KOPT-K1 (cell line): Measurements from ENCODE around the gene ERMP1.

Experiments
- H3K27ac ChIP-seq: fragments of 200-600 bp; sonication (generic); 2 replicates; pipeline ENCODE4 v1.5.1; 2016; ENCODE audit warnings: antibody characterized with exemption, mild to moderate bottlenecking, low read depth, low read length; ENCODE audit not compliant: poor library complexity, severe bottlenecking
- H3K36me3 ChIP-seq: fragments of 200-600 bp; sonication (generic); 2 replicates; pipeline ENCODE4 v1.5.1; 2017; ENCODE audit warnings: antibody characterized with exemption, mild to moderate bottlenecking, low read length, moderate library complexity; ENCODE audit not compliant: insufficient read depth
- H3K9me3 ChIP-seq: fragments of 200-600 bp; sonication (generic); 2 replicates; pipeline ENCODE4 v1.5.1; 2017; ENCODE audit warnings: antibody characterized with exemption, low read length, mild to moderate bottlenecking; ENCODE audit not compliant: insufficient read depth, poor library complexity, severe bottlenecking

Gene ERMP1

DNA sequence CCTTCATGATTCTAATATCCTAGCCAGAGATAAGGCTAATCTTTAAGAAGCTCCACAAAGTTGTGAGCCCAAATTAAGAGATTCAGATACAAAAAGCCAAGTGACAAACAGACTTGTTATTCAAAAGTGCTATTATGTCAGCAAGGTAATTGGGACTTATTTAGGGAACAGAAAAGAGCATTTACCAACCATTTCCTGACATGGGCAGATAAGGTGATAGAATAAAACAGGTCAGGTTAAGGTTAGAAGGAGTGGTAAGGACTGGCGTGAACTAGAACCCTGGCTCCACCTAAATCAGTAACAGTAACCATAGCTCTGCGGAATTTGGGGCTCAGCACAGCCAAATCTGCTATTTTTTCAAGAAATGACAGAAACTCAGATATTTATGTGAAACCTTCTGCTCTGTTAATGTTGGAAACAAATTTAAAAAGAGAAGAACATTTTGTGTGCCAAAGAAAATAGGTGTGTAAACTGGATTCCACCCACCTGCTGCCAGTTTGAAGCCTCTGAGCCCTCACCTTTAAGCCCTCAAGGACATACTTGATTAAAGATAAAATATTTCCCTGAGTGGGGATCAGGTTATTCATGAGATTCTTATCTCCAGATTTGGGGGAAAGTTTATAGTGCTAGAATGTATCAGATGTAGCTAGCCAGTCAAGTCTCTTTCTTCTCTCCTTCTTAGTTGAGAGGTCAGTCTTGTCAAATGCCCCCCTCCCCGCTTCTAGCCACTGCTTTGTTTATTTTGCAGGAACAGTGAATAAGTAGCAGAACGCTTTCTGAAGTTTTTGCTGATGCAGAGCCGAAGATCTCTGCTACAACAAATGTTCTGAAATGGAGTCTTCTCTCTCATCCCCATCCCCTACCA is 10.2 kb upstream of the ERMP1 start:
- Histone ChIP-seq H3K27ac (no peak overlapping the region), H3K36me3 (no peaks in the 10 kb centered on the region), H3K9me3 (no peaks in the 10 kb centered on the region)

- no peak overlapping the region for H3K27ac ChIP-seq
- no peaks in the 10 kb centered on the region for H3K9me3 ChIP-seq
- no peaks in the 10 kb centered on the region for H3K36me3 ChIP-seq
These were observed 9.1 kb upstream of the ERMP1 start for GRCh38 chr9:5841771-5842573.

GRCh38 chr9:5840788-5841187 is 7.9 kb upstream of the ERMP1 start:
- Histone ChIP-seq H3K36me3 (no peaks in the 10 kb centered on the region), H3K9me3 (no peaks in the 10 kb centered on the region), H3K27ac (no peak overlapping the region)

GRCh38 chr9:5839572-5839902 is 6.6 kb upstream of the ERMP1 start:
- H3K9me3 ChIP-seq: no peaks in the 10 kb centered on the region
- no peaks in the 10 kb centered on the region for H3K36me3 ChIP-seq
- H3K27ac ChIP-seq: no peak overlapping the region

GRCh38 chr9:5838884-5839571 is 6.1 kb upstream of the ERMP1 start:
- no peaks in the 10 kb centered on the region for H3K36me3 ChIP-seq
- H3K27ac ChIP-seq: no peak overlapping the region
- no peaks in the 10 kb centered on the region for H3K9me3 ChIP-seq

DNA sequence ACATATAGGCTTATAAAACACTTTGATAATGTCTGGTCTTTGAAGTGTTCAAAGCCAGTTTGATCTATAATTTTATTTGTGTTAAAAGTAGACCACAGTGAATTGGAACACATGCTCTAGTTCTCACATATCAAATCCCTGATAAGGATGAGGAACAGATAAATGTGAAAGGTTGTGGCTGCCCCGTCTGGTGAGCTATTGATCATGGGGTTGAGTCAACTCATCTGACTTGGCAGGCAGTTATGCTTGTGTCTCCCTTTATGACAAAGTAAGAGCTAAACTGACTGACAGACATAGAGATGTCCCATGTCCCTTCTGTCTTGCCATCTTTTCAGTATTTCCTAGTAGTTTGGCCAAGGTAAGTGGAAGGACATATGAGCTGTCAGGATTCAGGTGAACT is 2.9 kb upstream of the ERMP1 start:
- no peaks in the 10 kb centered on the region for H3K36me3 ChIP-seq
- H3K27ac ChIP-seq: no peak overlapping the region
- no peaks in the 10 kb centered on the region for H3K9me3 ChIP-seq

- H3K9me3 ChIP-seq: no peaks in the 10 kb centered on the region
- H3K36me3 ChIP-seq: no peaks in the 10 kb centered on the region
- H3K27ac ChIP-seq: no peak overlapping the region
These were observed 1.3 kb upstream of the ERMP1 start for GRCh38 chr9:5834214-5834613.

- no peaks in the 10 kb centered on the region for H3K9me3 ChIP-seq
- H3K27ac ChIP-seq: peak overlapping the region; percentile 39
- no peaks in the 10 kb centered on the region for H3K36me3 ChIP-seq
These were observed 813 bp downstream of the ERMP1 start for GRCh38 chr9:5832071-5832537.

- Histone ChIP-seq H3K36me3 (no peaks in the 10 kb centered on the region), H3K27ac (no peak overlapping the region), H3K9me3 (no peaks in the 10 kb centered on the region)
These were observed 6.9 kb downstream of the ERMP1 start for GRCh38 chr9:5825895-5826622.

DNA sequence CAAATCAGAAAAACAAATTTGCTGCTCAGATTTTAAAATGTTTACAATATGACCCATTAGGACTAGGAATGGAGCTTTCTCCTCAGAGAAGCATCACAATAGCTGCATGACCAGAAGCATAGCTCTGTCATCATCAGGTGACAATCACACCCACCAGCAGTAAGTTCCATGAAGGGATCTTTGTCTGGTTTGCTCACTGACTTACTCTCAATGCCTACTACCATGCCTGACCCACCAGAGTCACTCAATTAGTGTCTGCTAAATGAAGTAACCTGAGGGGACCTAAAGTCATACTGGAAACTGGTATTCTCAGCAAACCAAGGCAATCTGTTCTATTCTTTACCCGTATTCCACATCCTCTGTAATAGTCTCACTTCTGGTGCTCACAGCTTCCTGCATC is 7.7 kb downstream of the ERMP1 start:
- Histone ChIP-seq H3K27ac (no peak overlapping the region), H3K36me3 (no peaks in the 10 kb centered on the region), H3K9me3 (no peaks in the 10 kb centered on the region)

GRCh38 chr9:5820425-5820824 is 12.5 kb downstream of the ERMP1 start:
- Histone ChIP-seq H3K9me3 (no peaks in the 10 kb centered on the region), H3K36me3 (no peaks in the 10 kb centered on the region), H3K27ac (no peak overlapping the region)

DNA sequence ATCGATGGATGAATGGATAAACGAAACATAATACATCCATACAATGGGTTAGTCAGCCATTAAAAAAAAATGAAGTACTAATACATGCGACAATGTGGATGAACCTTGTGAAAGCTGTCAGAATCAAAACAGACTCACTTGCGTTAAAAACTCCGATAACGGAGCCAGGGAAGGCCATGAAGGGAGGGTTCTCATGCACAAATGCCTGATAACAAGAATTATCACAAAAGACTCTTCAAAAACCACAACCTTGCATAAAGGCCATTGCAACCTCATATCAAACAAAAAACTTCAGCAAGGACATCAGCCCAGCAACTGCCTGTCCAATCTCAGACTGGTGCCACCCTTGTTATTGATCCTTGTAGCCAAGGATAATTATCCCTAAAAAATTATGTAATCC is 13.7 kb downstream of the ERMP1 start:
- Histone ChIP-seq H3K9me3 (no peaks in the 10 kb centered on the region), H3K36me3 (no peaks in the 10 kb centered on the region), H3K27ac (no peak overlapping the region)

- no peak overlapping the region for H3K27ac ChIP-seq
- no peaks in the 10 kb centered on the region for H3K9me3 ChIP-seq
- no peaks in the 10 kb centered on the region for H3K36me3 ChIP-seq
These were observed 14.3 kb downstream of the ERMP1 start for GRCh38 chr9:5818424-5819142.

DNA sequence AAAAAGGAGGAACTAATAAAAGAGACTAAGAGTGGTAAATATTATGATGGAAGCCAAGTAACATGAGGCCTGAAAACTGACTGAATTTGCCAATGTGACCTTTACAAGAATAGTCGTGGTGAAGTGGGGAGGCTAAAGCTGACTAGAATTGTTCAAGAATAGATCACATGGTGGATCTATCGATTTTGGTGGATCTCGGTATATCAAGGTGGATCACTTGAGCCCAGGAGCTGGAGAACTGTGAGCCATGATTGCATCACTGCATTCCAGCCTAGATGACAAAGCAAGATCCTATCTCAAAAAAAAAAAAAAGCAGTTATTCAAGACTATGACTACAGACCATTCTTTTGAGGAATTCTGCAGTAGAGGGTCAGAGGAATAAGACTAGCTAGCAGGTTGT is 15.1 kb downstream of the ERMP1 start:
- no peaks in the 10 kb centered on the region for H3K9me3 ChIP-seq
- no peak overlapping the region for H3K27ac ChIP-seq
- no peaks in the 10 kb centered on the region for H3K36me3 ChIP-seq
